GM12873 (cell line): ENCODE results near the gene PRELID3B.

ENCODE experiments used
- TF ChIP-seq, protein P1 (sequence below): IDR thresholded peaks from 2 replicates; pipeline ENCODE4 v1.5.1; 2012; ENCODE audit warnings: low read depth, mild to moderate bottlenecking, moderate library complexity, low read length, control low read depth; ENCODE audit not compliant: insufficient read depth; ENCODE audit errors: missing control alignments

The PRELID3B gene

DNA sequence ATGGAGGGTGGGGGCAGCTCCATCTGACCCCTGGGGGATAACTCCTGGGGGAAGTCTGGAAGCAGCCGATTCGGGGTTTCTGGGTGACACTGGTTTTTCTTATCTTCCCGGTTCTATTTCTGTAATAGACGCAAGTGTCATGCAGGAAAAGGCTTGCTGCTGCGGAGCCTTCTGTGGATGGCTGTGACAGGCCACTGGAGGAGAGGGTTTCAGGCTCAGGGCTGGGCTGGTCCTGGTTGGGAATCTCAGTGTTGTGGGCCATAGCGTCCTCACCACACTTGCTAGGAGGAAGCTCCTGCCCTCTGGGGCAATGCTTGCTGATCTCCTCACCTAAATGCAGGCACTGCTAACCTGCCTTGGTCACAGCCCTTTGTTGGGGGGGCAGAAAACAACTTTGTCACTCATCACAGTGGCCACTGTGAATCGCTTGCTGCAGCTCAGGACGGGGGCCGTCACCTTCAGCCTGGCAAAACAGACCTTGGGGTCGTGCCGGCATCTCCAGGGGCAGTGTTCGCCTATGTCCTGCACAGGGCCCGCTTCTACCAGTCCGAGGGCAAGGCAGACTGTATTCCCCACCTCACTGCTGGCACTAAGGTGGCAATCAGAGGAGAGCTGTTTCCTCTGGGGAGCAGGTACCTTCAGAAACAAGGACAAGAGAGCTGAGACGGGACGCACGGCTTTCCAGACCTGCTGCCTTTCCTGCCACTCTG, 27.8 kb downstream of the PRELID3B start:
- TF ChIP-seq, protein P1, sequence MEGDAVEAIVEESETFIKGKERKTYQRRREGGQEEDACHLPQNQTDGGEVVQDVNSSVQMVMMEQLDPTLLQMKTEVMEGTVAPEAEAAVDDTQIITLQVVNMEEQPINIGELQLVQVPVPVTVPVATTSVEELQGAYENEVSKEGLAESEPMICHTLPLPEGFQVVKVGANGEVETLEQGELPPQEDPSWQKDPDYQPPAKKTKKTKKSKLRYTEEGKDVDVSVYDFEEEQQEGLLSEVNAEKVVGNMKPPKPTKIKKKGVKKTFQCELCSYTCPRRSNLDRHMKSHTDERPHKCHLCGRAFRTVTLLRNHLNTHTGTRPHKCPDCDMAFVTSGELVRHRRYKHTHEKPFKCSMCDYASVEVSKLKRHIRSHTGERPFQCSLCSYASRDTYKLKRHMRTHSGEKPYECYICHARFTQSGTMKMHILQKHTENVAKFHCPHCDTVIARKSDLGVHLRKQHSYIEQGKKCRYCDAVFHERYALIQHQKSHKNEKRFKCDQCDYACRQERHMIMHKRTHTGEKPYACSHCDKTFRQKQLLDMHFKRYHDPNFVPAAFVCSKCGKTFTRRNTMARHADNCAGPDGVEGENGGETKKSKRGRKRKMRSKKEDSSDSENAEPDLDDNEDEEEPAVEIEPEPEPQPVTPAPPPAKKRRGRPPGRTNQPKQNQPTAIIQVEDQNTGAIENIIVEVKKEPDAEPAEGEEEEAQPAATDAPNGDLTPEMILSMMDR, result no peak

DNA sequence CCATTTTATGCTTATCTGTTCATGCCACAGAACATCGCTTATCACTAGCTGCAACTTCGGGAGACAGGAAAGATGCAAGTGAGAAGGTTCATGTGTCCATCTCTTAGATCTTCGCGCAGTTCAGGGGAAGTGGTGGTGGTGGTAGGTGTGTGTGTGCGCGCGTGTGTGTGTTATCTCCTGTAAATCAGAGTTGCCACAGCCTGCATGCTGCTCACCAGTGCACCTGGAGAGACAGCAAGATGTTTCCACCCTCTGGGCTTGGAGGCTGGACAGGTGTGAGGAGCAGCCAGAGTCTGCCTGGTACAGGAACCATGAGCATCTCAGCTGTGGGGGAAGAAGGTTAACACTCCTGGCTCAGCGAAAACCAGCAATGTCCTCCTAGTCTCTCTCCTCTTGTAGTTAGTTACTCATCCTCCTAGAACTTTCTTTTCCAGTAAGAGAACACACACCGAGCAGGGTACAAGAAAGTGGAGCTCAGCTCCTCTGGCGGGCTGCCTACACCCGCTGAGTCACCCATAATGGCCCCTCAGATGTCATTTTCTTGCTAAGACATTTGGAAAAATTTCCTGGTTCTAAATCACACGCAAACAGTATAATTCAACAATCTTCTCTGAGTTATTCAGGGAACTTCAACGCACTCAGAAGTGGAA, 28.5 kb downstream of the PRELID3B start:
- TF ChIP-seq, protein P1, result no peak

DNA sequence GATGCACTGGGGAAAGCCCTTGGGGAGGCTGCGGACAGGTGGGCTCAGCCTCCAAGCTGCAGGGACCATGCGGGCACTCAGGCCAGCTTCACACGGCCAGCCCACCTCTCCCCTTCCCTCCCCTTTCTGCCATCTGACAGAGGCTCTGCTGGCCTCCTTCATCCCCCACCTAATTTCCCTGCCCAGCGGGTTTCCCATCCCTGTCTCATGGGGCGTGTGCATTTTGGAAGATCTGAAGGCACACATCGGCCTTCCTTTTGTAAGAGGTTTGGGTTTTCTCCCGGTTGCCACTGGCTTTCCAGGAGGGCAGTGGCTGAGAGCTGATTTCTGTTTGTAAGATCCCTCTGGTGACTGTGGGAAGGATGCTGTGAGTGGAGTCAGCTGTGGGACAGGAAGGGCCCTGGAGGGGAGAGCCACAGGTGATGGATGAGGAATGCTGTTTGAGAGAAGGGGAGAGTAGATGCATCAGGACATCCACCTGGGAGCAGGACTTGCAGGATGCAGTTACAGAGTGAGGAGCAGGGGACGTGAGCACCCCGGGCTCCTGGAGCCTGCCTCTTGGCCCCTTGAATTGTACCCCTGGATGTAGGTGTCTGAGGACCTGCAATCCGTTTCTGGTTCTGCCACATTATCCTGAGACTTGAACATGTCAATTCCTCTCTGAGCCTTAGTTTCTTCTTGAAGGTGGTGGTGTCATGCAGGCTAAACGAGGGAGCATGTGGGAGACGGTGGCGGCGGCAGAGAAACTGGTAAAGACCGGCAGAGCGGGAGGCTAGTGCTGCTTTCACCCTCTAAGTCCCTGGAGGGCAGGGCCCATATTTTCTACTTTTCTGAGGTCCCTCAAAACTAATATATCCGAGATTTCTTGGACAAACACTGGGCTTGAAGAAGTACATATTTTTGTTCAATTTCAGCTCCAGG, 29.3 kb downstream of the PRELID3B start:
- TF ChIP-seq, protein P1, result no peak

DNA sequence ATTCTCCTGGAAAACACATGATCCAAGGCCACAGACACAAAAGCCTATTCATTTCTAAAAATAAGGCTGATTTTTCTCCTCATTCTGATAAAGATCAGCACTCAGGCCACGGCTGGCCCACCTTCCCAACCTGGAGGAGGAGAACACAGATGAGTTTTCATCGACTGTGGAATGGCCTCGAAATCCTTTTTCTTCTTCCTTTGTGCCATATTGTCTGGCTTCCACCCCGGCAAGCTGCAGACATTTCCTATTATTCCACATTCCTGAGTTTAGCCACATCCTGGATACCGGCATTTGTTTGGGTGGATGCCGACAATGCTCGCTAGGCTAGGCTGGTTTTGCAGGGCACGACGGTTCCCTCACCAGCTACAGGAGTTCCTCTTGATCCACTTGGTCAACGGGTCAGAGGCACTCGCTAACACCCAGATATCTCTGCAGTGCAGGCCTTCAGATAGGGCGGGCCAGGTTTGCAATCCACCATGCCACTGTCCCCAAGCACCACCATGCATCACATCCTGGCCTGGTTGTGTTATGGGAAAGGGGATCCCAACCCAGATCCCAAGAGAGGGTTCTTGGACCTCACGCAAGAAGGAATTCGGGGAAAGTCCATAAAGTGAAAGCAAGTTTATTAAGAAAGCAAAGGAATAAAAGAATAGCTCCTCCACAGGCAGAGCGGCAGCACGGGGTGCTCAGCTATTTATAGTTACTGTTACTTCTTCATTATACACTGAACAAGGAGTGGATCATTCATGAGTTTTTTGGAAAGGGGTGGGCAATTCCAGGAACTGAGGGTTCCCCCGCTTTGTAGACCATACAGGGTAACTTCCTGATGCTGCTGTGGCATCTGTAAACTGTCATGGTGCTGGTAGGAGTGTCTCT, 31.4 kb downstream of the PRELID3B start:
- TF ChIP-seq, protein P1, result no peak

DNA sequence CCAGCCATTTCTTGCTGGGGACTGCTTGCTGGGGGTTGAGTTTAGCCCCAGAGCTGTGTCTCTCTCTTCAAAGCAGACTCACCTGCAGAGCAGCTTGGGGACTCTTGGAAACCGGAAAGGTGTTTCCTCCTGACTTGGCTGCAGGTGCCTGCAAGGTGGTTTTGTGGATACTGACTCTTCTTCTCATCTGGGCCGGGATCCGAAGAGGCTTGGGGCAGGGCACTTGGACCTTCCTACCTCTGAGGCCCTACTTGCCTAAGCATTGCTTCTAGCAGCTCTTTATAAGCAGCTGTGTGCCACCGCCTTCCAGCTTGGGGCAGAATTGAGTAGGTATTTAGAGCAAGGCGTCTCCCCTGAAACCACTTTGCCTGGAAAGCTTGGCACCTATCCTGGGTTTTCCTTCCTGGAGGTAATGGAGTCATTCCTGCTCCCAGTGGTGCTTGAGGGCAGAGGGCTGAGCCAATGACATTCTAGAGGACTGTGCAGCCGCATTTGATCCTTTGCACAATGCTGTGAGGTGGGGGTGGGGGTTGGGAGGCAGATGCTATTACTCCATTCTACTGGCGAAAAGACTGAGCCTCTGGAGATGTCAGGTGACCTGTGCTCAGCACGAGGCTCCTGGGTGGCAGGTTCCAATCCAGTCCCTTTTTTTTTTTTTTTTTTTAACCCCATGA, 32.1 kb downstream of the PRELID3B start:
- TF ChIP-seq, protein P1, result no peak

DNA sequence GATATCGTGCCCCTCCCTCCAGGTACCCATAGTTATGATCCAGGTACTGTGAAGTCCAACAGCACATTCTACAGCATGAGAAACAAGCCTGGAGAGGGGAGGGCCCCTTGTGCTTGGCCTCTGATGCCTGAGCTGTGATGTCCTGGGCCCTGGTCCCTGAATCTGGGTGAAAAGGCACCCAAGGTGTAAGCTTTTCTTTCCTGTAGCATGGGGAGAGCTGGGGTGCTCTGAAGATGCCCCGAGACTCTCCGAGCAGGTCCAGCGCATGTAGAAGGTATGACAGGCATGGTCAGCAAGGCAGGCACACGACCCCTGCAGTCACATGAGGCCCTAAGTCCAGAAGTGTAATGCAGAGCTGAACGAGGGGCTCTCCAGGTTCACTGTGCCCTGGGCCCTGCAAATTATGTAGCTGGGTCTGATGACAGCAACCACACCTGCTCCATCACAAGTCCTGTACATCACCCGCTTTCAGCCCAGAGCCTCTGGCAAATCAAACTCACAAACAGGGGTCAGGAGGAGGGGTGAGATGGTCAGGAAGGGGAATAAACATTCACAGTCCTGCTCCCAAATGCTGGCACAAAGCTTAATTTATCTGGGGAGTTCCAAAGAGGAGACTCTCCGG, 33.8 kb downstream of the PRELID3B start:
- TF ChIP-seq, protein P1, result no peak
